Measurements from ENCODE around the gene TMEM120B. TPM values are rescaled to one million over a fixed set of nuclear protein-coding genes. Genes with fewer than 3 reads are reported as not detected.
A peak's percentile ranks its signal among the peaks of the same experiment; 100 is the strongest.

The TMEM120B gene
- total RNA-seq, 2 experiments from 2014 or later, result 12.4 to 21.5 TPM

DNA sequence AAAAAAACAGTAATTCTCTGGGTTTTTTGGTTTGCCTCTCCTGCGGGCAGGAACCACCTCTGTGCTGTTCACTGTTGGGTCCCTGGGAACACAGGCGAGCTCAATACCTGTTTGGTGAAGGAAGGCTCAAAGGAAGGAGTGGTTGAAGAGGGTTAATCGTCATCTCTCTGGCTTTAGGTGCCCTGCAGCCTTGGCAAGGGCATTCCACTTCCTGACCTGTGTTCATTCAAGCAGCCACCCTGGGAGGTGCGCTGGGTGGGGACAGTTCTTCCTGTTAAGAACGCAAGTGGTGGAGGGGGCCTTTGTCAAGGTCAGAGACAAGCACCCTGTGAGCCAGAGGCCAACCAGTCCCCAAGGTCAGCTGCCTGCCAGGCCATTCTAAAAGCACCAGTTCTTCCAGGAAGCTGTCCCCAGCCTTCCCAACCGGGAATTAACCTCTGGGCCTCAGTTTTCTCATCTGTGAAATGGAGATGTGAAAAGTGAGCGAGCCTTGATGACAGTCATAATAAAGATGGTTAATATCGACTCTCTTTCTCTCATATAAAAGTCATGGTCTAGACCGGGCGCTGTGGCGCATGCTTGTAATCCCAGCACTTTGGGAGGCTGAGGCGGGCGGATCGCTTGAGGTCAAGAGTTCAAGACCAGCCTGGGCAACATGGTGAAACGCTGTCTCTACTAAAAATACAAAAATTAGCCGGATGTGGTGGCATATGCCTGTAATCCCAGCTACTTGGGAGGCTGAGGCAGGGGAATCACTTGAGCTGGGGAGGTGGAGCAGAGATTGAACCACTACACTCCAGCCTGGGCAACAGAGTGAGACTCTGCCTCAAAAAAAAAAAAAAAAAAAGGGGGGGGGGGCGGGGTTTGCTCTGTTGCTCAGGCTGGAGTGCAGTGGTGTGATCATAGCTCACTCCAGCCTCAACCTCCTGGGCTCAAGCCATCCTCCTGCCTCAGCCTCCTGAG lies 74.8 kb downstream of the TMEM120B start:
- intact Hi-C loops (cut with micrococcal nuclease; ENCODE audit: unreplicated experiment), result no loop called here
- Histone ChIP-seq H4K20me1 (ENCODE audit: insufficient read depth, low read length) (no peaks in the 10 kb centered on the region), H3K4me1 (ENCODE audit: insufficient read depth, low read length, poor library complexity, severe bottlenecking) (peaks cover 64% of the 10 kb centered on the region), H3K27ac (ENCODE audit: low read depth, low read length, poor library complexity, severe bottlenecking) (peak overlapping the region; percentile 22), H3K4me2 (ENCODE audit: low read length) (peak overlapping the region; percentile 72), H2AFZ (ENCODE audit: low read length) (no peak overlapping the region), H3K79me2 (ENCODE audit: insufficient read depth, low read depth, low read length) (no peaks in the 10 kb centered on the region), H3K9me2 (ENCODE audit: insufficient read depth, low read length) (no peaks in the 10 kb centered on the region), H3K36me3 (ENCODE audit: insufficient read depth, low read length) (no peaks in the 10 kb centered on the region), H3K4me3 (ENCODE audit: low read depth, low read length, poor library complexity, severe bottlenecking) (no peak overlapping the region), H3K9me3 (ENCODE audit: low read length) (no peaks in the 10 kb centered on the region)
- no TSS peak for BruUV-seq (replicated peaks)
- TF ChIP-seq EZH2phosphoT487 (IDR thresholded peaks at IDR 0.05; ENCODE audit: borderline replicate concordance, low read depth, low read length), result no peak
- TF ChIP-seq, protein P1, sequence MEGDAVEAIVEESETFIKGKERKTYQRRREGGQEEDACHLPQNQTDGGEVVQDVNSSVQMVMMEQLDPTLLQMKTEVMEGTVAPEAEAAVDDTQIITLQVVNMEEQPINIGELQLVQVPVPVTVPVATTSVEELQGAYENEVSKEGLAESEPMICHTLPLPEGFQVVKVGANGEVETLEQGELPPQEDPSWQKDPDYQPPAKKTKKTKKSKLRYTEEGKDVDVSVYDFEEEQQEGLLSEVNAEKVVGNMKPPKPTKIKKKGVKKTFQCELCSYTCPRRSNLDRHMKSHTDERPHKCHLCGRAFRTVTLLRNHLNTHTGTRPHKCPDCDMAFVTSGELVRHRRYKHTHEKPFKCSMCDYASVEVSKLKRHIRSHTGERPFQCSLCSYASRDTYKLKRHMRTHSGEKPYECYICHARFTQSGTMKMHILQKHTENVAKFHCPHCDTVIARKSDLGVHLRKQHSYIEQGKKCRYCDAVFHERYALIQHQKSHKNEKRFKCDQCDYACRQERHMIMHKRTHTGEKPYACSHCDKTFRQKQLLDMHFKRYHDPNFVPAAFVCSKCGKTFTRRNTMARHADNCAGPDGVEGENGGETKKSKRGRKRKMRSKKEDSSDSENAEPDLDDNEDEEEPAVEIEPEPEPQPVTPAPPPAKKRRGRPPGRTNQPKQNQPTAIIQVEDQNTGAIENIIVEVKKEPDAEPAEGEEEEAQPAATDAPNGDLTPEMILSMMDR (conservative IDR thresholded peaks at IDR 0.05; ENCODE audit: low read length), result no peak
- DNase-seq (ENCODE audit: low spot score), result no peak
- ChIA-PET POLR2A (interaction anchor here (0.7 to 1.5 kb wide), 4 partner anchors 16 to 1748 kb away, joined by 3 to 8 read pairs (median 4); partner anchors contain the start of gene TMEM120B), CTCF (ENCODE audit: unreplicated experiment) (interaction anchor here (0.6 kb wide), 2 partner anchors 10 to 15 kb away, joined by 3 to 5 read pairs; no protein-coding TSS in a partner anchor)

DNA sequence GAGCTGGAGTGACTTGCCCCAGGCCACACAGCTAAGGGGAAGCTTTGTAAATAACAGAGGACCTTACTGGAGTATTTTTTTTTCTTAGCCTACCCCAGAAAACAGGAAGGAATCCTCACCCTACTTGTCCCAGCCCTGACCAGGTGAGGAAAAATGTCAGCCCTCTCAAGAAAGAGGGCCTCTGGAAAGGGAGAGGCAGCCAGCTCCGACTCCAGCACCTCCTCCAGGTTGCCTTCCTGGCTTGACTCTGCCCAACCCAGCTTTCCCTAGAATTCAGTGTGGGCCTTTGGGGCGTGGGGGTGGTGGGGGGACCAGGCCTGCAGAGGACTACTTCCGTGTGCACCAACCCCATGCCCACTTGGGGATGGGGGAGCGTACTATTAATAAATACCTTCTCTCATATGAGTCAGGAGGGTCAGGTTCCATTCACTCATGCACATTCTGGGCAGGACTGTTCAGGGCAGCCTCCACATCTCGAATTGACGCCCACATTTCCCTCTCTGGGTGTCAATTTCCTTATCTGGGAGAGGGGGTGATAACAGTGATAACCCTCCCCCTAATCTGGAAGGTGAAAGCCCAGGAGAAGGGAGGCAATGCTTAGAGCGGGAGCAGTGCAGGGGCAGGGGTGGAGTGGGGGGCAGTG lies 75.7 kb downstream of the TMEM120B start:
- Histone ChIP-seq H3K27ac (ENCODE audit: low read depth, low read length, poor library complexity, severe bottlenecking) (peak overlapping the region; percentile 86), H3K36me3 (ENCODE audit: insufficient read depth, low read length) (no peaks in the 10 kb centered on the region), H3K4me1 (ENCODE audit: insufficient read depth, low read length, poor library complexity, severe bottlenecking) (peaks cover 66% of the 10 kb centered on the region), H3K79me2 (ENCODE audit: insufficient read depth, low read depth, low read length) (no peaks in the 10 kb centered on the region), H3K4me3 (ENCODE audit: low read depth, low read length, poor library complexity, severe bottlenecking) (no peak overlapping the region), H4K20me1 (ENCODE audit: insufficient read depth, low read length) (no peaks in the 10 kb centered on the region), H3K4me2 (ENCODE audit: low read length) (peak overlapping the region; percentile 72), H3K9me2 (ENCODE audit: insufficient read depth, low read length) (no peaks in the 10 kb centered on the region), H2AFZ (ENCODE audit: low read length) (no peak overlapping the region), H3K9me3 (ENCODE audit: low read length) (no peaks in the 10 kb centered on the region)
- TF ChIP-seq EZH2phosphoT487 (IDR thresholded peaks at IDR 0.05; ENCODE audit: borderline replicate concordance, low read depth, low read length), result no peak
- TF ChIP-seq, protein P1 (conservative IDR thresholded peaks at IDR 0.05; ENCODE audit: low read length), result no peak
- ChIA-PET CTCF (ENCODE audit: unreplicated experiment) (interaction anchor here (0.6 kb wide), 1 partner anchor 16 kb away, joined by 3 read pairs; no protein-coding TSS in a partner anchor), POLR2A (interaction anchor here (0.7 to 1.5 kb wide), 5 partner anchors 15 to 1747 kb away, joined by 3 to 8 read pairs (median 4); partner anchors contain the start of gene TMEM120B)
- BruUV-seq (replicated peaks), result no TSS peak
- DNase-seq (ENCODE audit: low spot score), result no peak
- intact Hi-C loops (cut with micrococcal nuclease; ENCODE audit: unreplicated experiment), result no loop called here

Data from OCI-LY7 (cell line).